ENCODE measurements around the gene TSSC4. TPM values are rescaled to one million over a fixed set of nuclear protein-coding genes. Genes with fewer than 3 reads are reported as not detected.

The TSSC4 gene
- total and polyA plus RNA-seq, 2 of the 13 experiments (the other 11 are each of a cell fraction or from before 2014, with no cell fraction given), result 16.2 to 58.6 TPM

- peaks cover 10 to 62% of the 10 kb centered on the region in 2 experiments; a peak in 4 of 5 replicates for H3K27me3 ChIP-seq (ENCODE audit: control insufficient read depth in 1 of 2, insufficient read depth in 2 of 2, low read length in 2 of 2)
- BruUV-seq (replicated peaks), result no TSS peak
- WGBS (ENCODE audit: low lambda C conversion rate), result 31% methylated on average over 9 of the region's 11 CpGs
- TF ChIP-seq KDM6A (CRISPR knock-in tag; IDR thresholded peaks at IDR 0.05; ENCODE audit: low read depth), result no peak
- TF ChIP-seq, protein P1, sequence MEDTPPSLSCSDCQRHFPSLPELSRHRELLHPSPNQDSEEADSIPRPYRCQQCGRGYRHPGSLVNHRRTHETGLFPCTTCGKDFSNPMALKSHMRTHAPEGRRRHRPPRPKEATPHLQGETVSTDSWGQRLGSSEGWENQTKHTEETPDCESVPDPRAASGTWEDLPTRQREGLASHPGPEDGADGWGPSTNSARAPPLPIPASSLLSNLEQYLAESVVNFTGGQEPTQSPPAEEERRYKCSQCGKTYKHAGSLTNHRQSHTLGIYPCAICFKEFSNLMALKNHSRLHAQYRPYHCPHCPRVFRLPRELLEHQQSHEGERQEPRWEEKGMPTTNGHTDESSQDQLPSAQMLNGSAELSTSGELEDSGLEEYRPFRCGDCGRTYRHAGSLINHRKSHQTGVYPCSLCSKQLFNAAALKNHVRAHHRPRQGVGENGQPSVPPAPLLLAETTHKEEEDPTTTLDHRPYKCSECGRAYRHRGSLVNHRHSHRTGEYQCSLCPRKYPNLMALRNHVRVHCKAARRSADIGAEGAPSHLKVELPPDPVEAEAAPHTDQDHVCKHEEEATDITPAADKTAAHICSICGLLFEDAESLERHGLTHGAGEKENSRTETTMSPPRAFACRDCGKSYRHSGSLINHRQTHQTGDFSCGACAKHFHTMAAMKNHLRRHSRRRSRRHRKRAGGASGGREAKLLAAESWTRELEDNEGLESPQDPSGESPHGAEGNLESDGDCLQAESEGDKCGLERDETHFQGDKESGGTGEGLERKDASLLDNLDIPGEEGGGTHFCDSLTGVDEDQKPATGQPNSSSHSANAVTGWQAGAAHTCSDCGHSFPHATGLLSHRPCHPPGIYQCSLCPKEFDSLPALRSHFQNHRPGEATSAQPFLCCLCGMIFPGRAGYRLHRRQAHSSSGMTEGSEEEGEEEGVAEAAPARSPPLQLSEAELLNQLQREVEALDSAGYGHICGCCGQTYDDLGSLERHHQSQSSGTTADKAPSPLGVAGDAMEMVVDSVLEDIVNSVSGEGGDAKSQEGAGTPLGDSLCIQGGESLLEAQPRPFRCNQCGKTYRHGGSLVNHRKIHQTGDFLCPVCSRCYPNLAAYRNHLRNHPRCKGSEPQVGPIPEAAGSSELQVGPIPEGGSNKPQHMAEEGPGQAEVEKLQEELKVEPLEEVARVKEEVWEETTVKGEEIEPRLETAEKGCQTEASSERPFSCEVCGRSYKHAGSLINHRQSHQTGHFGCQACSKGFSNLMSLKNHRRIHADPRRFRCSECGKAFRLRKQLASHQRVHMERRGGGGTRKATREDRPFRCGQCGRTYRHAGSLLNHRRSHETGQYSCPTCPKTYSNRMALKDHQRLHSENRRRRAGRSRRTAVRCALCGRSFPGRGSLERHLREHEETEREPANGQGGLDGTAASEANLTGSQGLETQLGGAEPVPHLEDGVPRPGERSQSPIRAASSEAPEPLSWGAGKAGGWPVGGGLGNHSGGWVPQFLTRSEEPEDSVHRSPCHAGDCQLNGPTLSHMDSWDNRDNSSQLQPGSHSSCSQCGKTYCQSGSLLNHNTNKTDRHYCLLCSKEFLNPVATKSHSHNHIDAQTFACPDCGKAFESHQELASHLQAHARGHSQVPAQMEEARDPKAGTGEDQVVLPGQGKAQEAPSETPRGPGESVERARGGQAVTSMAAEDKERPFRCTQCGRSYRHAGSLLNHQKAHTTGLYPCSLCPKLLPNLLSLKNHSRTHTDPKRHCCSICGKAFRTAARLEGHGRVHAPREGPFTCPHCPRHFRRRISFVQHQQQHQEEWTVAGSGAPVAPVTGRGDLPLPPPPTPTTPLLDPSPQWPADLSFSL (CRISPR knock-in tag; IDR thresholded peaks at IDR 0.05), result 0 out of 2 replicates have a peak, but pooled peaks have one; percentile 64
- H3K9me3 ChIP-seq (ENCODE audit: low read length), result no peaks in the 10 kb centered on the region
- H3K9ac ChIP-seq (ENCODE audit: insufficient read depth, low read depth, low read length), result no peak overlapping the region
- H3K79me2 ChIP-seq (ENCODE audit: insufficient read depth, low read length), result no peaks in the 10 kb centered on the region
- H3K27ac ChIP-seq (ENCODE audit: extremely low read length, insufficient read depth, low read length), result no peak overlapping the region
- ChIA-PET POLR2A (no interaction called here), CTCF (ENCODE audit: low intra/inter-chr PET ratio, low total read pairs) (no interaction called here)
- intact Hi-C loops (cut with micrococcal nuclease; ENCODE audit: unreplicated experiment) (no loop called here), in situ Hi-C loops (cut with HindIII; ENCODE audit: extremely low pct_ligation_motif_present, low pct_unique_long_range_greater_than_20kb) (loop anchor here (5.0 kb wide), 1 partner anchor 463 kb away; no protein-coding TSS in a partner anchor)
- no peaks in the 10 kb centered on the region for H3K36me3 ChIP-seq (replicated peaks in 1 of 2; ENCODE audit: control insufficient read depth in 1 of 2, insufficient read depth in 2 of 2, low read length in 2 of 2)
- H2AFZ ChIP-seq (ENCODE audit: low read length), result no peak overlapping the region
- H3K4me2 ChIP-seq (ENCODE audit: low read depth, low read length), result no peak overlapping the region
- no peaks in the 10 kb centered on the region for H3K4me1 ChIP-seq (ENCODE audit: insufficient read depth, low read length)
- no peak for FAIRE-seq
- no peak overlapping the region for H3K4me3 ChIP-seq (replicated peaks in 1 of 3; ENCODE audit: insufficient read depth in 1 of 3, low read depth in 2 of 3, low read length in 3 of 3)
- ATAC-seq, result no peak
- H4K20me1 ChIP-seq (ENCODE audit: insufficient read depth, low read length), result no peaks in the 10 kb centered on the region; the same call in 1 of the 2 replicates
- DNase-seq (ENCODE audit: low spot score), result no peak
These were observed 34.1 kb downstream of the TSSC4 start for GRCh38 chr11:2434506-2435255.

All from HepG2 (cell line).